HEK293T (cell line): ENCODE data around the gene RPH3AL.

ENCODE experiments used
- CTCF ChIA-PET: fragments of 350-600 bp; formaldehyde crosslinking; extraction: SDS; loops from one replicate; lab custom pipeline; 2021; ENCODE audit warnings: antibody characterized with exemption, inconsistent platforms; lab: Yijun Ruan, JAX
- POLR2A ChIA-PET: fragments of 350-600 bp; formaldehyde crosslinking; extraction: SDS; loops from one replicate; lab custom pipeline; 2020; ENCODE audit warnings: antibody characterized with exemption, inconsistent platforms; lab: Yijun Ruan, JAX
- DNase-seq: peaks from one replicate; pipeline ENCODE4 v3.0.0; 2012; ENCODE audit warnings: mixed read lengths; ENCODE audit errors: extremely low spot score
- ARNT ChIP-seq: fragments of 450-650 bp; IDR thresholded peaks from 2 replicates; pipeline ENCODE4 v1.6.1; 2017; ENCODE audit warnings: mild to moderate bottlenecking
- BHLHE40 ChIP-seq: fragments of 450-650 bp; IDR thresholded peaks from 2 replicates; pipeline ENCODE4 v1.6.1; 2016; ENCODE audit warnings: mild to moderate bottlenecking, moderate library complexity, borderline replicate concordance
- CTBP1 ChIP-seq: fragments of 450-650 bp; IDR thresholded peaks from 2 replicates; pipeline ENCODE4 v1.6.1; 2016; ENCODE audit warnings: borderline replicate concordance
- ELF4 ChIP-seq: fragments of 450-650 bp; IDR thresholded peaks from 2 replicates; pipeline ENCODE4 v1.6.1; 2017; ENCODE audit warnings: antibody characterized with exemption
- FOXA1 ChIP-seq: fragments of 450-650 bp; IDR thresholded peaks from 2 replicates; pipeline ENCODE4 v1.6.1; 2016; ENCODE audit warnings: mild to moderate bottlenecking
- FOXK2 ChIP-seq: fragments of 450-650 bp; IDR thresholded peaks from 2 replicates; pipeline ENCODE4 v1.6.1; 2016; ENCODE audit warnings: mild to moderate bottlenecking
- FOXM1 ChIP-seq: fragments of 450-650 bp; IDR thresholded peaks from 2 replicates; pipeline ENCODE4 v1.6.1; 2017; ENCODE audit warnings: mild to moderate bottlenecking, borderline replicate concordance
- HDGF ChIP-seq: fragments of 450-650 bp; IDR thresholded peaks from 2 replicates; pipeline ENCODE4 v1.6.1; 2017; ENCODE audit warnings: antibody characterized with exemption, borderline replicate concordance
- L3MBTL2 ChIP-seq: fragments of 450-650 bp; conservative IDR thresholded peaks from 2 replicates; pipeline ENCODE4 v1.6.1; 2016; ENCODE audit warnings: mild to moderate bottlenecking
- LEF1 ChIP-seq: fragments of 450-650 bp; IDR thresholded peaks from 2 replicates; pipeline ENCODE4 v1.6.1; 2017; ENCODE audit warnings: mild to moderate bottlenecking, borderline replicate concordance
- NFRKB ChIP-seq: fragments of 450-650 bp; IDR thresholded peaks from 2 replicates; pipeline ENCODE4 v1.6.1; 2016; ENCODE audit warnings: mild to moderate bottlenecking, moderate library complexity
- PKNOX1 ChIP-seq: fragments of 450-650 bp; IDR thresholded peaks from 2 replicates; pipeline ENCODE4 v1.6.1; 2016
- SP1 ChIP-seq: fragments of 450-650 bp; IDR thresholded peaks from 2 replicates; pipeline ENCODE4 v1.6.1; 2017
- SUZ12 ChIP-seq: fragments of 450-650 bp; IDR thresholded peaks from 2 replicates; pipeline ENCODE4 v1.6.1; 2016; ENCODE audit warnings: mild to moderate bottlenecking
- TARDBP ChIP-seq: fragments of 450-650 bp; IDR thresholded peaks from 2 replicates; pipeline ENCODE4 v1.6.1; 2016
- ZNF384 ChIP-seq: fragments of 450-650 bp; IDR thresholded peaks from 2 replicates; pipeline ENCODE4 v1.6.1; 2016

Gene RPH3AL

GRCh38 chr17:339193-340061, 13.2 kb downstream of the RPH3AL start:
- ChIA-PET POLR2A (no interaction called here), CTCF (no interaction called here)
- no peak for TF ChIP-seq LEF1
- TF ChIP-seq FOXM1: no peak
- TF ChIP-seq SP1: no peak
- no peak for TF ChIP-seq CTBP1
- no peak for TF ChIP-seq HDGF
- no peak for TF ChIP-seq ARNT
- no peak for TF ChIP-seq FOXK2
- no peak for TF ChIP-seq L3MBTL2
- TF ChIP-seq NFRKB: no peak
- no peak for TF ChIP-seq PKNOX1
- no peak for DNase-seq

- ChIA-PET POLR2A (no interaction called here), CTCF (no interaction called here)
- DNase-seq: no peak
- TF ChIP-seq L3MBTL2 (no peak), NFRKB (no peak), ZNF384 (no peak), TARDBP (no peak), CTBP1 (no peak), FOXM1 (no peak), SUZ12 (no peak), LEF1 (no peak), SP1 (no peak), FOXK2 (no peak), BHLHE40 (no peak), ELF4 (no peak)
These were observed 14.0 kb downstream of the RPH3AL start for GRCh38 chr17:338442-339192.

- CTCF ChIA-PET: no interaction called here
- POLR2A ChIA-PET: no interaction called here
- no peak for DNase-seq
- no peak for TF ChIP-seq FOXA1
- no peak for TF ChIP-seq LEF1
- TF ChIP-seq L3MBTL2: no peak
- no peak for TF ChIP-seq TARDBP
- no peak for TF ChIP-seq ZNF384
- no peak for TF ChIP-seq SP1
- no peak for TF ChIP-seq SUZ12
- TF ChIP-seq ELF4: no peak
- no peak for TF ChIP-seq NFRKB
- no peak for TF ChIP-seq PKNOX1
- TF ChIP-seq BHLHE40: no peak
- no peak for TF ChIP-seq FOXM1
- no peak for TF ChIP-seq FOXK2
- TF ChIP-seq CTBP1: no peak
- TF ChIP-seq ARNT: no peak
- no peak for TF ChIP-seq HDGF
These were observed 14.7 kb downstream of the RPH3AL start for GRCh38 chr17:337866-338265.

GRCh38 chr17:337453-337852, 15.2 kb downstream of the RPH3AL start:
- no peak for DNase-seq
- no peak for TF ChIP-seq FOXA1
- TF ChIP-seq ZNF384: no peak
- no peak for TF ChIP-seq SUZ12
- no peak for TF ChIP-seq FOXK2
- TF ChIP-seq CTBP1: no peak
- ChIA-PET CTCF (no interaction called here), POLR2A (no interaction called here)

GRCh38 chr17:337022-337420, 15.6 kb downstream of the RPH3AL start:
- TF ChIP-seq SUZ12 (no peak), ELF4 (no peak)
- DNase-seq: no peak
- ChIA-PET POLR2A (no interaction called here), CTCF (no interaction called here)

- DNase-seq: no peak
- CTCF ChIA-PET: no interaction called here
- TF ChIP-seq CTBP1 (no peak), SUZ12 (no peak), PKNOX1 (no peak), FOXK2 (no peak), NFRKB (no peak), ELF4 (no peak), FOXM1 (no peak), ARNT (no peak)
- POLR2A ChIA-PET: no interaction called here
These were observed 16.2 kb downstream of the RPH3AL start for GRCh38 chr17:336110-337021.
